ENCODE results near the gene CARD6. TPM values are rescaled to one million over a fixed set of nuclear protein-coding genes. Genes with fewer than 3 reads are reported as not detected.

The CARD6 gene
- total RNA-seq, 4 donors from 2014 or later = 19.2 to 40.3 (median 31.0) TPM

DNA sequence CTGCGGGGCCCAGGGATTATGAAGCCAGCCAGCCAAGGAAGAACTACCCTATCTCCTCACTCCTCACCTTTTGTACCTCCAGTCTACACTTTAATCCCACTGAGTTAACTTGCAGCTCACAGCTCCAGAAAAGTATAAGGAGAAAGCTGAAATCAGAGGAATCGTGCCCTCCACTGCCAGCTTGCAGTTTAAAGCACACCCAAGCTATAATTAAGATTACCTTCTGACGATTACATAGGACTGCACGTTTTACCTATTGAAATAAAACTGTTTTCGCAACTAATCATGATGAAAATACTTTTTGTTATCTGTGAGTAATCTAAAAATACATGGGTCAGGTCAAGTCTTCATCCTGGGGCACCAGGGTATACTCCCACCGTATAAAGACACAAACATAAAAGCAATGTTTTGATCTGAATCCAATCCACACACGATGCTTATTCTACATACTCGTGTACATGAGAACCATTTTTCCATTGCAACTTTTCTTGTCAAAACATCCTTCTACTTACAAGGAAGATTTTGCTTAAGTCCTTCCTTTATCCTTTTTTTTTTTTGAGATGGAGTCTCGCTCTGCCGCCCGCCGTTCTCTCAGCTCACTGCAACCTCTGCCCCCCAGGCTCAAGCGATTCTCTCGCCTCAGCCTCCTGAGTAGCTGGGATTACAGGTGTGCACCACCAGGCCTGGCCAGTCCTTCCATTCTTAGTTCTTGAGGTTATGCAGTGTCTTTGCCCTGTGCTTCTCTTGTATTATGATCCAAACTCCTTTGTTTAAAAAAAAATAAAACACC, 13.8 kb upstream of the CARD6 start:
- TF ChIP-seq, protein P1, sequence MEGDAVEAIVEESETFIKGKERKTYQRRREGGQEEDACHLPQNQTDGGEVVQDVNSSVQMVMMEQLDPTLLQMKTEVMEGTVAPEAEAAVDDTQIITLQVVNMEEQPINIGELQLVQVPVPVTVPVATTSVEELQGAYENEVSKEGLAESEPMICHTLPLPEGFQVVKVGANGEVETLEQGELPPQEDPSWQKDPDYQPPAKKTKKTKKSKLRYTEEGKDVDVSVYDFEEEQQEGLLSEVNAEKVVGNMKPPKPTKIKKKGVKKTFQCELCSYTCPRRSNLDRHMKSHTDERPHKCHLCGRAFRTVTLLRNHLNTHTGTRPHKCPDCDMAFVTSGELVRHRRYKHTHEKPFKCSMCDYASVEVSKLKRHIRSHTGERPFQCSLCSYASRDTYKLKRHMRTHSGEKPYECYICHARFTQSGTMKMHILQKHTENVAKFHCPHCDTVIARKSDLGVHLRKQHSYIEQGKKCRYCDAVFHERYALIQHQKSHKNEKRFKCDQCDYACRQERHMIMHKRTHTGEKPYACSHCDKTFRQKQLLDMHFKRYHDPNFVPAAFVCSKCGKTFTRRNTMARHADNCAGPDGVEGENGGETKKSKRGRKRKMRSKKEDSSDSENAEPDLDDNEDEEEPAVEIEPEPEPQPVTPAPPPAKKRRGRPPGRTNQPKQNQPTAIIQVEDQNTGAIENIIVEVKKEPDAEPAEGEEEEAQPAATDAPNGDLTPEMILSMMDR (IDR thresholded peaks at IDR 0.05; ENCODE audit: low read depth) = no peak

DNA sequence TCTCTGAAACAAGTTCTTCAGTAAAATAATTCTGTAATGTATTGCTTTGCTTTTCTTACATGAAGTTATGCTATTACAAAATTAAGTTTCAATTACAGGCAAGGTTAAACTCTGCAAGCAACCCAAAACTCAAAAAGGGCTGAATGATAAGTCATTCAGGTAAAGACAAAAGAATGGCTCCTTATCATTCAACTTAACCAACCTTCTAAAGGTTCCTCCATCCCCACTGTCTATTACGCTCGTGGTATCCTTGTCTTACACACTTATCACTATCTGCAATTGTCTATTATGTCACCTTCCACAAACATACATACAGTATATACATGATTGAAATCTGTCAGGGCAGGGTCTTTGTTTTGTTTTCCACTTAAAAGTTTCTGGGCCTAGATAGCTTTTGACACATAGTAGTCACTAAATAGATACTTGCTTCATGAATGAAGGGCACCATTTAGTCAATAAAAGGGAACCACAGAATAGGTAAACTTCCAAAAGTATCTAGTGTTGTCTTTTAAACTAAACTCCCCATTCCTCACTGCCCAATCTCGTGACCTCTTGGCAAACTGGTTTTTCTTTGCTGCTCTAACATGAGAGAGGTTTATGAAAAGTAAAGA, 13.0 kb upstream of the CARD6 start:
- TF ChIP-seq, protein P1 (IDR thresholded peaks at IDR 0.05; ENCODE audit: low read depth) = no peak

DNA sequence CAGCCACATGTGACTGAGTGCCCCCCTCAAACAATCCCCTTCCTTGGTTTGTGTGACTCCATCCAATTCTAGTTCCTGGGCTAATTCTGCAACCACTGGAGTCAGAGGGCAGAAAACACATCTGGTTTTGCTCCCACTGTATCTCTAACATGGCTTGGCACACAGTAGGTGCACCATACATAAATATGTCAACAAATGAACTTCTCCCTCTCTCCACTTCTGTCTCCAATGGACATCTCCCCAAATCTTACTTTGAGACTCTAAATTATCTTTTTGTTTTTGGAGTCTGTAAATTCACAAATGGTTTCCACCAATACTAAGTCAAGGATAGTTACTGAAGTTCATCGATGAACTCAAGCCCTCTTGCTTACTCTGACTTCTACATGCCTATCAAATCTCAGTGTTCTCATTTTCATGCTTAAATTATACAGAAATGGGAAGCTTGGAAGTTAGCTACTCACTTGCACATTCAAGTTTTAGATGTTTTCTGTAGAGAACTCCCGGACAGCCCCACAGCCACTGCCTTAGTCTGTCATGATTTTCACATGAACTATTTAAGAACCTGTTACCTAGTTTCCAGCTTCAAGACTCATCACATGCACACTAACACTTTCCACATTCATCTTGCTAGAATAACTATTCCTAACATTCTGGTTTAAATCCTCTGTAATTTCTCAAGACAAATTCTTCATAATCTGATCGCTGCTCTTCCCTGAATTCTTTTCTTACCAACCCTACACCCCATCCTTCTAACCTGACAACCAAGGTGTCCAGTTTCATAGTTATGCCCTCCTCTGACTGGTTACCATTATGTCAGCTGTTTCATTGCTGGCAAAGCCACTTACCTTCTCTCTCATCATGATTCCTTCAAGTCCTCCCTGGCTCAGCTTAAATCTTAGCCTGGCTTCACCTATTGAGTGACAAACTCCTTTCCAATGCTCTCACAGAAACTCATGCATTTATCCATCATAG, 12.2 kb upstream of the CARD6 start:
- TF ChIP-seq, protein P1 (IDR thresholded peaks at IDR 0.05; ENCODE audit: low read depth) = no peak

DNA sequence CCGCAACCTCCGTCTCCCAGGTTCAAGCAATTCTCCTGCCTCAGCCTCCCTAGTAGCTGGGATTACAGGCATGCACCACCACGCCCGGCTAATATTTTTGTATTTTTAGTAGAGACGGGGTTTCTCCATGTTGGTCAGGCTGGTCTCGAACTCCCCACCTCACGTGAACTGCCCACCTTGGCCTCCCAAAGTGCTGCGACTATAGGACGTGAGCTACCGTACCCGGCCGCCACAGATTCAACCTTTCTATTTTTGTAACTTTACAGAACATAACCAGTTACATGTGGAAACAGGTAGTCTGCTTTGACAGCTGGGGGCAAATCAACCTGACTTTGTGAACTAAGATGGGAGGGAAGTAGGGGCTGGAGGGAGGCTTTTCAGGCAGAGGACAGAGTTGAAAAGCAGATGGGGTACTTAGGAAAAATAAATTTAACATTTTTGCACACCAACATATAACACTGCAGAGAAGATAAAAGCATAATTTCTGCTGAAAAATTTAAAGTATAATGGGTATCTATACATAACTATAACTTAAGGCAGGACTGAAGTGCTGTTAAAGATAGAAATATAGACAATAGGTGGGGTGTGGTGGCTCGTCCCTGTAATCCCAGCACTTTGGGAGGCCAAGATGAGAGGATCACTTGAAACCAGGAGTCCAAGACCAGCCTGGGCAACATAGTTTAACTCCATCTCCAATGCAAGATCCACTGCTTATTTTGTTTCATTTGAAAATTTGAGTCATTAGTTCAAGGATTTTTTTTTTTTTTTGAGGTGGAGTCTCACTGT, 11.2 kb upstream of the CARD6 start:
- TF ChIP-seq, protein P1 (IDR thresholded peaks at IDR 0.05; ENCODE audit: low read depth) = no peak

DNA sequence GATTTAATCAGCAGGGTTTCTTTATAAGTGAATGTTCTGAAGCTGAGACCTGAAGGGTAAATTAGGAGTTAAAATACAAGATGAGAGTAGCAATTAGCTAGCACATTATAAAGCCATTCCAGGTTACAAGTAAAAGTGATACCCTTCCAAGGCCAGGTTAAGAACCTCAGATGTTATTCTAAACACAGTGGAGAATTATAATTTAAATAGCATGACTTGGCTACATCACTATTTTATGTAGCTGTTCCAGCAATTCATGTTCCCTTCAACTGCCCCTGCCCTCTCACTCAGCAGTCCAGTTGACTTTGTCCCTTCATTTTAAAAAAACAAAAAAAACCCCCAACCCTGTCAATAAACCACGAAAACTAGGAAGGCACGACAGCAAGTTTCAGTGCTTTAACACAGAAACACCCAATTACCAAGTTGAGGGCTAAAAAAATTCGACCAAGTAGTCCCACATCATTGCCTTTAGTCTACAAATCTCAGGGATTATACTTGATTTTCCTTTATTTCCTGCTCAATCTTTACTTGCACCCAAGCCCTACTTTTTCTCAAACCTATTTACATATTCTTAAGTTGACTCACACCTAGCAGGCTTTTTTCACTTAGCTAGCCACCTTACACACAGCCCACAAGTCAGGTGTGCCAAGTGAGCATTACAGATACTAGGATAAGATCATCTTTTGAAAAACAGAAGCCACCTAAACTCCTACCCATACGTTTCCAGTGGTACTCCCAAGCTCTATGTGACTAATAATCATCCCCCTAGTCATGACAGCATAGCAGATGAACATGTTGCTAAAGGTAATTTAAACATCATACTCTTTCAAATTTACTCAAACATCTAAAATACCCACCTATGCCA, 9.6 kb upstream of the CARD6 start:
- TF ChIP-seq, protein P1 (IDR thresholded peaks at IDR 0.05; ENCODE audit: low read depth) = no peak

DNA sequence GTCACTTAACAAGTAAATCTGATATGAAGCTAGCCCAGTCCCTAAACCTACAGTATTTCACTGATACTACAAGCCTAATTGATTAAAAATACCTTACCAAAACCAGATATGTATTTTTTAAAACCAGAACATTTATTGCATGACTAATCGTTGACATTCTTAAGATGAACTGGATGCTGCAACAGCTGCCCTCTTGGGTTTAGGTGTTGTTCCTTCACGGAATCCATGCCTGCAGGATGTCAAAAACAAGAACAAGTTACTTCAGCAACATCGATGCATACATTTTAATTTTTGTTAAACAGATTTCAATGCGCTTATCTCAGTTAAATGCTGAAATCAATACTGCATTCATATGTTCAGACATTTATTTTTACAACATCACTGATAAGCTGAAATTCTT, 8.8 kb upstream of the CARD6 start:
- TF ChIP-seq, protein P1 (IDR thresholded peaks at IDR 0.05; ENCODE audit: low read depth) = no peak
